Measurements from ENCODE around the gene PRDM11. TPM values are rescaled to one million over a fixed set of nuclear protein-coding genes. Genes with fewer than 3 reads are reported as not detected.

Gene PRDM11
- total and polyA plus RNA-seq, 4 donors = 3.7 to 35.1 (median 14.1) TPM

- H3K36me3 ChIP-seq (ENCODE audit: control insufficient read depth in 4 of 4, insufficient read depth in 4 of 4, low read length in 4 of 4) = no peaks in the 10 kb centered on the region
- H3K27me3 ChIP-seq (ENCODE audit: control insufficient read depth in 3 of 3, insufficient read depth in 3 of 3, low read length in 2 of 3) = no peaks in the 10 kb centered on the region
- peak overlapping the region; percentile 76 to 94 for H3K9ac ChIP-seq (ENCODE audit: insufficient read depth in 1 of 2, low read length in 2 of 2)
- peak overlapping the region; percentile 70 for H3K4me3 ChIP-seq
- ATAC-seq (ENCODE audit: insufficient read depth, low FRiP score) (peak; percentile 96), DNase-seq (peak; percentile 94 to 98 (median 95))
- H3K4me1 ChIP-seq (ENCODE audit: control insufficient read depth in 5 of 5, insufficient read depth in 5 of 5, low read length in 5 of 5) = peaks cover 4 to 18% (median 14%) of the 10 kb centered on the region in 5 donors
- peak overlapping the region; percentile 90 to 91 for H3K27ac ChIP-seq (ENCODE audit: low read depth in 1 of 2, low read length in 1 of 2)
- no peaks in the 10 kb centered on the region for H3K9me3 ChIP-seq (ENCODE audit: control insufficient read depth in 4 of 4, insufficient read depth in 3 of 4, low read length in 3 of 4)
- WGBS, 2 donors = 0 to 1% methylated on average over 49 to 88 of the region's 88 CpGs
- no peak for TF ChIP-seq CTCF (IDR thresholded peaks at IDR 0.05; ENCODE audit: control extremely low read depth, extremely low read depth)
Measured at GRCh38 chr11:45147017-45147728, 734 bp downstream of the PRDM11 start.

- DNase-seq (no peak), ATAC-seq (ENCODE audit: insufficient read depth, low FRiP score) (no peak)
- no peak for TF ChIP-seq CTCF (IDR thresholded peaks at IDR 0.05; ENCODE audit: control extremely low read depth, extremely low read depth)
- Histone ChIP-seq H3K27ac (ENCODE audit: low read depth in 1 of 2, low read length in 1 of 2) (peak overlapping the region in 1 of 2 donors; percentile 91), H3K4me1 (ENCODE audit: control insufficient read depth in 5 of 5, insufficient read depth in 5 of 5, low read length in 5 of 5) (peaks cover 4 to 18% (median 14%) of the 10 kb centered on the region in 5 donors), H3K9ac (ENCODE audit: insufficient read depth in 1 of 2, low read length in 2 of 2) (peak overlapping the region; percentile 76 to 94), H3K36me3 (ENCODE audit: control insufficient read depth in 4 of 4, insufficient read depth in 4 of 4, low read length in 4 of 4) (no peaks in the 10 kb centered on the region), H3K27me3 (ENCODE audit: control insufficient read depth in 3 of 3, insufficient read depth in 3 of 3, low read length in 2 of 3) (no peaks in the 10 kb centered on the region), H3K9me3 (ENCODE audit: control insufficient read depth in 4 of 4, insufficient read depth in 3 of 4, low read length in 3 of 4) (no peaks in the 10 kb centered on the region), H3K4me3 (peak overlapping the region; percentile 70)
- 65 to 68% methylated on average over 12 of the region's 12 CpGs for WGBS, 2 donors
Measured at GRCh38 chr11:45147891-45148675, 1.6 kb downstream of the PRDM11 start.

GRCh38 chr11:45149483-45150056, 3.1 kb downstream of the PRDM11 start:
- no peak for TF ChIP-seq CTCF (IDR thresholded peaks at IDR 0.05; ENCODE audit: control extremely low read depth, extremely low read depth)
- no peaks in the 10 kb centered on the region for H3K27me3 ChIP-seq (ENCODE audit: control insufficient read depth in 3 of 3, insufficient read depth in 3 of 3, low read length in 2 of 3)
- H3K27ac ChIP-seq (ENCODE audit: low read depth in 1 of 2, low read length in 1 of 2) = no peak overlapping the region
- no peak overlapping the region for H3K9ac ChIP-seq (ENCODE audit: insufficient read depth in 1 of 2, low read length in 2 of 2)
- peaks cover 4 to 25% (median 14%) of the 10 kb centered on the region in 5 donors for H3K4me1 ChIP-seq (ENCODE audit: control insufficient read depth in 5 of 5, insufficient read depth in 5 of 5, low read length in 5 of 5)
- no peak overlapping the region for H3K4me3 ChIP-seq
- H3K36me3 ChIP-seq (ENCODE audit: control insufficient read depth in 4 of 4, insufficient read depth in 4 of 4, low read length in 4 of 4) = no peaks in the 10 kb centered on the region
- WGBS, 2 donors = 85 to 88% methylated on average over 8 of the region's 8 CpGs
- ATAC-seq (ENCODE audit: insufficient read depth, low FRiP score) (no peak), DNase-seq (no peak)
- H3K9me3 ChIP-seq (ENCODE audit: control insufficient read depth in 4 of 4, insufficient read depth in 3 of 4, low read length in 3 of 4) = no peaks in the 10 kb centered on the region
